Measurements from ENCODE around the gene PGM3.

Gene PGM3

DNA sequence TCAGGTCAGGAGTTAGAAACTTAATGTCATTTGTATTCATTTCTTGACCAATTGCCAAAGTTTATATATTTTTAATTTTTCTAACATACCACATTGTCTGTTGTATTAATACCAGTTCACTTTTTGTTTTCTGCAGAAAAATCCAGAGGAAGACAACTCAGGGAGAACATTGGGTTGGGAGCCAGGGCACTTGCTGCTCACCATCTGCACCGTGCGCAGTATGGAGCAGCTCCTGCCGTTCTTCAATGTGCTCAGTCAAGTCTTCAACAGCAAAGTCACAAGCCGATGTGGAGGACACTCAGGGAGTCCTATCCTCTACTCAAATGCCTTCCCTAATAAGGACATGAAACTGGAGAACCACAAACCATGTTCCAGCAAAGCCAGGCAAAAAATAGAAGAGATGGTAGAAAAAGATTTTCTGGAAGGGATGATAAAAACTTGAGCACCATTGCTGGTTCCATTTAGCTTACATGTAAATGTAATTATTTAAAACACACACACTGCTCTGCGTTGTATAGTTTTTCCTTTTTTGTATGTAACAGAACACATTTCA, 25.3 kb downstream of the PGM3 start:
- Histone ChIP-seq H3K4me3 (ENCODE audit: low read depth in 1 of 2, low read length in 2 of 2) (no peak overlapping the region), H3K36me3 (ENCODE audit: insufficient read depth, low read length) (peaks cover 89% of the 10 kb centered on the region), H3K9me3 (ENCODE audit: insufficient read depth, low read length, severe bottlenecking) (no peaks in the 10 kb centered on the region), H3K9ac (ENCODE audit: low read depth, low read length) (no peak overlapping the region), H3K27ac (ENCODE audit: low read length) (no peak overlapping the region), H3K79me2 (ENCODE audit: insufficient read depth, low read length) (no peaks in the 10 kb centered on the region), H2AFZ (ENCODE audit: low read depth, low read length) (no peak overlapping the region), H4K20me1 (ENCODE audit: insufficient read depth, low read length) (no peaks in the 10 kb centered on the region), H3K4me2 (ENCODE audit: insufficient read depth, low read length) (no peak overlapping the region), H3K27me3 (ENCODE audit: insufficient read depth, low read length, poor library complexity) (no peaks in the 10 kb centered on the region), H3K4me1 (ENCODE audit: insufficient read depth, low read length) (no peaks in the 10 kb centered on the region)
- no peak for DNase-seq
- TF ChIP-seq, protein P1, sequence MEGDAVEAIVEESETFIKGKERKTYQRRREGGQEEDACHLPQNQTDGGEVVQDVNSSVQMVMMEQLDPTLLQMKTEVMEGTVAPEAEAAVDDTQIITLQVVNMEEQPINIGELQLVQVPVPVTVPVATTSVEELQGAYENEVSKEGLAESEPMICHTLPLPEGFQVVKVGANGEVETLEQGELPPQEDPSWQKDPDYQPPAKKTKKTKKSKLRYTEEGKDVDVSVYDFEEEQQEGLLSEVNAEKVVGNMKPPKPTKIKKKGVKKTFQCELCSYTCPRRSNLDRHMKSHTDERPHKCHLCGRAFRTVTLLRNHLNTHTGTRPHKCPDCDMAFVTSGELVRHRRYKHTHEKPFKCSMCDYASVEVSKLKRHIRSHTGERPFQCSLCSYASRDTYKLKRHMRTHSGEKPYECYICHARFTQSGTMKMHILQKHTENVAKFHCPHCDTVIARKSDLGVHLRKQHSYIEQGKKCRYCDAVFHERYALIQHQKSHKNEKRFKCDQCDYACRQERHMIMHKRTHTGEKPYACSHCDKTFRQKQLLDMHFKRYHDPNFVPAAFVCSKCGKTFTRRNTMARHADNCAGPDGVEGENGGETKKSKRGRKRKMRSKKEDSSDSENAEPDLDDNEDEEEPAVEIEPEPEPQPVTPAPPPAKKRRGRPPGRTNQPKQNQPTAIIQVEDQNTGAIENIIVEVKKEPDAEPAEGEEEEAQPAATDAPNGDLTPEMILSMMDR (IDR thresholded peaks at IDR 0.05; ENCODE audit: borderline replicate concordance, extremely low read depth, low read length, poor library complexity, severe bottlenecking) = no peak
- no peak for TF ChIP-seq EZH2 (IDR thresholded peaks at IDR 0.05; ENCODE audit: borderline replicate concordance, low read depth, low read length, severe bottlenecking)
- no peak for ATAC-seq (ENCODE audit: insufficient read depth, low read depth)

DNA sequence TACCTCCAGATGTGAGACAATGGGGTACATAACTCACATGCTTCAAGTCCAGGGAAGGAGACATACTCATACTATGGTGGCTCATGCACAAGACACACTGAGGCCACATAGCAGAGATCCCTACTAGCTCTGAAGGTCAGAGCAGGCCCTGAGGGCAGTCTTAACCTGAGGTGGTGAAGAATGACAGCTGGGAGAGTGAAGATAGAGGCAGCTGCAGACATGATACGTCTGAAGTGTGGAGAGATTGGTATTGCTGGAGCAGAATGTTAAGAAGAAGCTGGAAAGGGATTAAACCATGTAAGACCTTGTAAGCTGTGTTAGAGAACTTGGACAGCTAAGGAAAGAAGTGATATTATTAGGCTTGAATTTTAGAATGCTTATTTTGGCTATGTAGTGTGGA, 32.9 kb downstream of the PGM3 start:
- Histone ChIP-seq H3K27ac (ENCODE audit: low read length) (no peak overlapping the region), H3K4me1 (ENCODE audit: insufficient read depth, low read length) (no peaks in the 10 kb centered on the region), H3K4me3 (ENCODE audit: low read depth in 1 of 2, low read length in 2 of 2) (no peak overlapping the region), H4K20me1 (ENCODE audit: insufficient read depth, low read length) (no peaks in the 10 kb centered on the region), H3K79me2 (ENCODE audit: insufficient read depth, low read length) (no peaks in the 10 kb centered on the region), H3K9me3 (ENCODE audit: insufficient read depth, low read length, severe bottlenecking) (no peaks in the 10 kb centered on the region), H3K4me2 (ENCODE audit: insufficient read depth, low read length) (no peak overlapping the region), H3K27me3 (ENCODE audit: insufficient read depth, low read length, poor library complexity) (no peaks in the 10 kb centered on the region), H3K9ac (ENCODE audit: low read depth, low read length) (no peak overlapping the region), H2AFZ (ENCODE audit: low read depth, low read length) (no peak overlapping the region), H3K36me3 (ENCODE audit: insufficient read depth, low read length) (peaks cover 60% of the 10 kb centered on the region; the same call in 1 of the 2 replicates)
- DNase-seq = no peak
- ATAC-seq (ENCODE audit: insufficient read depth, low read depth) = no peak
- no peak for TF ChIP-seq EZH2 (IDR thresholded peaks at IDR 0.05; ENCODE audit: borderline replicate concordance, low read depth, low read length, severe bottlenecking)
- TF ChIP-seq, protein P1 (IDR thresholded peaks at IDR 0.05; ENCODE audit: borderline replicate concordance, extremely low read depth, low read length, poor library complexity, severe bottlenecking) = no peak

DNA sequence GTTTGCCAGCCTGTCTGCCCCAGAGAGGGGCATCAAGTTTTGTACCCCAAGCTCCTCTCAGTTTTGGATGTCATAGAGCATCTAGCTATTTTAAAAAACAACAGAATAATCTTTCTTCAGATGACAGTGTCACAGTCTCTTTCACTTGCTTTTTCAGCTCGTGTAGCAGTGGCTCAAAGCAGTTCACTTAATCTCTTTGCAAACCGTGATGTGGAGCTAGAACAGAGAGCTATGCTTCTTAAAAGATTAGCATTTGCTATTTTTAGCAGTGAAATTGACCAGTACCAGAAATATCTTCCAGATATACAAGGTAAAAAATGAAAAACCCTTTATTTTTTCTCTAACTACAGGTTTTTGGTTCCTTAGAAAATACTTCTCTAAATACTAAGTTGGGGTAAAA, 37.3 kb downstream of the PGM3 start:
- H3K4me2 ChIP-seq (ENCODE audit: insufficient read depth, low read length) = no peak overlapping the region
- TF ChIP-seq, protein P1 (IDR thresholded peaks at IDR 0.05; ENCODE audit: borderline replicate concordance, extremely low read depth, low read length, poor library complexity, severe bottlenecking) = no peak
- TF ChIP-seq EZH2 (IDR thresholded peaks at IDR 0.05; ENCODE audit: borderline replicate concordance, low read depth, low read length, severe bottlenecking) = no peak
- H3K79me2 ChIP-seq (ENCODE audit: insufficient read depth, low read length) = no peaks in the 10 kb centered on the region
- no peaks in the 10 kb centered on the region for H3K27me3 ChIP-seq (ENCODE audit: insufficient read depth, low read length, poor library complexity)
- no peak overlapping the region for H3K4me3 ChIP-seq (ENCODE audit: low read depth in 1 of 2, low read length in 2 of 2)
- H3K9ac ChIP-seq (ENCODE audit: low read depth, low read length) = no peak overlapping the region
- H3K36me3 ChIP-seq (ENCODE audit: insufficient read depth, low read length) = peaks cover 51% of the 10 kb centered on the region; the same call in 1 of the 2 replicates
- no peak for ATAC-seq (ENCODE audit: insufficient read depth, low read depth)
- DNase-seq = no peak
- no peak overlapping the region for H3K27ac ChIP-seq (ENCODE audit: low read length)
- no peaks in the 10 kb centered on the region for H3K9me3 ChIP-seq (ENCODE audit: insufficient read depth, low read length, severe bottlenecking)
- H4K20me1 ChIP-seq (ENCODE audit: insufficient read depth, low read length) = no peaks in the 10 kb centered on the region
- H3K4me1 ChIP-seq (ENCODE audit: insufficient read depth, low read length) = no peaks in the 10 kb centered on the region
- no peak overlapping the region for H2AFZ ChIP-seq (ENCODE audit: low read depth, low read length)

All from DND-41 (cell line).